Fibroblast of villous mesenchyme (primary cell): ENCODE measurements around the gene ITGA11. TPM values are rescaled to one million over a fixed set of nuclear protein-coding genes. Genes with fewer than 3 reads are reported as not detected.
A peak's percentile ranks its signal among the peaks of the same experiment; 100 is the strongest.

Source experiments
- DNase-seq: peaks from one replicate; pipeline ENCODE4 v3.0.0-alpha.2; 2010; ENCODE audit warnings: low read depth
- H3K4me3 ChIP-seq: 2 replicates; pipeline ENCODE4 v1.5.1; 2011; ENCODE audit warnings: low read depth, mild to moderate bottlenecking, low read length
- total RNA-seq: library from RNA; depleted of rRNA; stranded (reverse); fragments of >200 nt; gene quantifications from 2 replicates; pipeline ENCODE4 v1.2.3, GENCODE V29; 2012
- TF ChIP-seq, protein P1 (sequence below): IDR thresholded peaks from 2 replicates; pipeline ENCODE4 v1.5.1; 2012; ENCODE audit warnings: low read depth, mild to moderate bottlenecking, low read length; ENCODE audit not compliant: insufficient read depth

ITGA11 gene
- total RNA-seq, 1 donor: 87.7 TPM

DNA sequence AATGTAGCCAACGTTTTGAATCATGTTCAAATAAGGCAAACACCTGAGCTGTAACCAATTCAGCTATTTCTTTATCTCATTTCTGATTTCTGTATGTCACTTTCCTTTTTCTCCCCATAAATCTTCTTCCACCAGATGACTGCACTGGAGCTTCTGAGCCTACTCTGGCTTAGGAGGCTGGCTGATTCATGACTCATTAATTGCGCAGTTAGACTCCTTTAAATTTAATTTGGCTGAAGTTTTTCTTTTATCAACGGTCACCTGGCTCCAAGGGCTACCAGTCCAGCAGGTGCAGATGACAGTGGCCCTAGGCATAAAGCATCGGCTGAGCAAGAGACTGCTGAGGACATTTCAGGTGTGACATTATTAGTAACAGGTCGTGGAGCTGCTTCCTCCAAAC, 39.6 kb upstream of the ITGA11 start:
- H3K4me3 ChIP-seq: no peak overlapping the region
- TF ChIP-seq, protein P1, sequence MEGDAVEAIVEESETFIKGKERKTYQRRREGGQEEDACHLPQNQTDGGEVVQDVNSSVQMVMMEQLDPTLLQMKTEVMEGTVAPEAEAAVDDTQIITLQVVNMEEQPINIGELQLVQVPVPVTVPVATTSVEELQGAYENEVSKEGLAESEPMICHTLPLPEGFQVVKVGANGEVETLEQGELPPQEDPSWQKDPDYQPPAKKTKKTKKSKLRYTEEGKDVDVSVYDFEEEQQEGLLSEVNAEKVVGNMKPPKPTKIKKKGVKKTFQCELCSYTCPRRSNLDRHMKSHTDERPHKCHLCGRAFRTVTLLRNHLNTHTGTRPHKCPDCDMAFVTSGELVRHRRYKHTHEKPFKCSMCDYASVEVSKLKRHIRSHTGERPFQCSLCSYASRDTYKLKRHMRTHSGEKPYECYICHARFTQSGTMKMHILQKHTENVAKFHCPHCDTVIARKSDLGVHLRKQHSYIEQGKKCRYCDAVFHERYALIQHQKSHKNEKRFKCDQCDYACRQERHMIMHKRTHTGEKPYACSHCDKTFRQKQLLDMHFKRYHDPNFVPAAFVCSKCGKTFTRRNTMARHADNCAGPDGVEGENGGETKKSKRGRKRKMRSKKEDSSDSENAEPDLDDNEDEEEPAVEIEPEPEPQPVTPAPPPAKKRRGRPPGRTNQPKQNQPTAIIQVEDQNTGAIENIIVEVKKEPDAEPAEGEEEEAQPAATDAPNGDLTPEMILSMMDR: no peak
- peak; percentile 38 for DNase-seq

DNA sequence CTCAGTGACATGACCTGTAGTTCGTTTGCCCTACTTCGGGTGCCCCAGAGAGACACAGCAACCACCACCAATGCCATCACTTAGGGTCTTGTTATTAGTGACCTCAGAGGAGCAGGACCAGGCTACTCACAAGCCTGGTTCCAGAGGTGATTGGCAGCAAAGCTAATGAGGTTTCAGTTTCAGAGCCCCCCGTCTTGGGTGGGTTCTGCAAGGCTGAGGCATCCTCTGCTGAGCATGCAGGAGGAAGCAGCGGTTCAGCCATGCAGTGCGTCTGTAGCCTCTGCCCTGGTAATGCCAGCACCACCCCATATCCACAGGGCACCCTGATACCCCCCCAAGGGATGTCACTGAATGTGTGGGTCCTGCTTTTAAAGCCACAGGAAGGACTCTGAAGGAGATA, 39.0 kb upstream of the ITGA11 start:
- no peak for DNase-seq
- H3K4me3 ChIP-seq: no peak overlapping the region
- TF ChIP-seq, protein P1: no peak

DNA sequence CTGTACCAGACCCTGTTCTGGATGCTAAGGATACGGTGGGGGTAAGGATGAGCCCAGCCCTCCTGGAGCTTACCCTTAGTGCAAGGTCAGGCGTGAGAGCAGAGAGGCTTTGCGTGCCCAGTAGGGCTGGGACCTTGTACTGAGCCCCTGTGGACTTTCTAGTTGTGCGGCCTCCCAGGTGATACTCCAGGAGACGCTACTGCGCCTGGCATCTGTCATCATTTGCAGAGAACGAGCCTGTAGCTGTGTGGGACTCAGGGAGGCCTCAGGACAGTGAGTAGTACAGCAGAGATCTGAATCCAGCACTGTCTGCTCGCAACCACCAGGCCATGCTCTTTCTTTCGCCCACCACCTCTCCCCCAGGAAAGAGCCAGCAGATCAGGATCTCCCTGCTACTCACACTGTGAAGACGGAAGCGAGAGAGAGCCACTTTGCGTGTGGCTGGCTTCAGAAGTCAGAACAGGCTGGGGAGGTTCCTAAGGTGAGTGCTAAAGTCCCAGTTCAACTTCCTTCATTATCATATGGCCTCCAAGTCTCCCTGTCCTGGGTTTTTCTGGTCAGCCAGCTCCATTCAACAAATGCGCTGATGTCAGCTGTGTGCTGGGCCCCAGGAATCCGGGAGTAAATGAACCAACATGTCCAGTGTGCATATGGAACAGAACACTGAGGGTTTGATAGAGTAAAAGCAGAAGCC, 38.2 kb upstream of the ITGA11 start:
- TF ChIP-seq, protein P1: no peak
- DNase-seq: no peak
- no peak overlapping the region for H3K4me3 ChIP-seq

DNA sequence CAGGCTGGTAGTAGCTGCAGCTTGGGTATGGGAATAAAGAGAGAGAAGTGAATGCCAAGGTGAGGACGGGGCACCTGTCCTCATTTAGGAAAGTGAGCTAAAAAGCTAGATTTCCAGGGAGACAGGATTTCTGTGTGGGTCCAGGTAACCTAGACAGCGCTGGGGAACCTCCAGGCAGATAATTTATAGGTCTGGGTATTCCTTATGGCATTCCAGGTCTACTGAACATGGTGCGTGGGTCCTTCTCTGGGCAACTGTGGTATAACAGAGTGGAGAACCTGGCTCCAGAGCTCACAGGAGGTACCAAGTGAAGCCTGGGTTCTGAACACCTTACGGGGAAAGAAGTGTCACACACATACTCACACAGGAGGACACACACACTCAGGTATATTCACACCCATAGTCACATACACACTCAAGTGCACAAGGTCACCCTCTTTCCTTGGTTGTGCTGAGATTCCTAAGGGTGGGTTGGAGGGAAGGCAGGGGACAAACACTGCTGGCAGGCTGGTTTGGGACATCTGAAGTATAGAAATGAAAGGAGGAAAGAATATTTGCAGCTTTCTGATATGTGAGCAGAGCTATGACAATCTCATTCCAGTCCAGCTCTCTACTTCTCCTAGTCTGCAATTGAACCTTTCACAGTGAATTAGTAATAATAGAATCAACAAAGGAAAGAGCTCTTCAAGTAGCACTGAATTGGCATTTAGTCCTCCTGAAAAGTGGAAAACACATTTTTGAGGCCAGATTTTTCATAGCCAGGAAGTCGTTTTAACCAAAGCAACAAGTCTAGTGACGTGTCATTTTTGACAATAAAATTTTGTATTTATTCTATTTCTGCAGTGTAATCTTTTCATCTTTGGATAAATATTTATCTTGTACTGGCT, 37.4 kb upstream of the ITGA11 start:
- TF ChIP-seq, protein P1: no peak
- DNase-seq: peak; percentile 44
- no peak overlapping the region for H3K4me3 ChIP-seq

DNA sequence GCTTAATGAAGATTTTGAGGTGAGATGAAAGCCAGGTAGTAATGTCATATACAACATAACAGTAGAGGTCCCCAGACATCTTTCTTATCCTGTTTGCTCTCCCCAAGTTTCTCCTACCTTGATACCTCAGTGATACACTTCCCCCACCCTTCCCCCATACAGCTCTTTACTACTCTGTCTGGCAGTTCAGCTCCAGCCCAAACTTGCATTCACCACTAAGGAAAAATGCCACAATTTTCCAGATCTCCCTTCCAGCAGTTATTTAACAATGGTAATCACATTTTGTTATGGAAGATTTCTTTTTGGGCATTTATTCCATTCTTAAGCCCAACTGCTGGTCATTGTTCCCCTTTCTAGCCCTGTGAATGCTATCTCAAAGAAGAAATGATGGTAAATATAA, 34.9 kb upstream of the ITGA11 start:
- H3K4me3 ChIP-seq: no peak overlapping the region
- TF ChIP-seq, protein P1: no peak
- DNase-seq: no peak

DNA sequence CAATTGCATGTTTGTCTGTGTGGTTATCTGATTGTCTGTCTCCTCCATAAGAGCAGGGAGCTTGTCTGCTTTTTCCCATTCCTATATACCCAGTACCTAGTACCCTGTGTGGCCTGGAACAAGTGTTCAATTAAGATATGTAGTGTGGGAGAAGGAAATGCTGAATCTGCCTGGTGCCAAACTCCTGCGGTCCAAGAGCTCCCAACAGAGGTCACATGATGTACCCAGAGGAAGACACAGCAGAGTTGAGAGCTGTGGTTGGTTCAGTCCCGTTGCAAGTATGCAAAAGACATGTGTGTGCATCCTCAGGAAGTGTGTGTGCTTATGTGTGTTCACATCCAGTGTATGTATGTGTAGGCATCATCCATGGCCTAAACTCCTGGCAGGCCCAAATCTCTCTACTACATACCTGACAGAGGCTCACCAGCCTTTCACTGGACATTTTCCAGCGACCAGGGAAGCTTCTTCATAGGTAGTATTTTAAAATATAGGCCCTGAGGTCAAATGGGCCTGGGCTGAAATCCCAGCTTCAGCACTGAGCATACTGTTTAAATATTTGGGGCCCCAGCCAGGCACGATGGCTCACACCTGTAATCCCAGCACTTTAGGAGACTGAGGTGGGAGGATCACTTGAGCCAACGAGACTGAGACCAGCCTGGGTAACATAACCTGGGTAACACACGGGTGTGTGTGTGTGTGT, 34.0 kb upstream of the ITGA11 start:
- H3K4me3 ChIP-seq: no peak overlapping the region
- peak; percentile 16 for DNase-seq
- TF ChIP-seq, protein P1: no peak
